Body of pancreas (tissue), 4 donors: Measurements from ENCODE around the gene ERO1A. TPM values are rescaled to one million over a fixed set of nuclear protein-coding genes. Genes with fewer than 3 reads are reported as not detected.
A peak's percentile ranks its signal among the peaks of the same experiment; 100 is the strongest.

Experiments
- ATAC-seq: fragments of 150-250 bp; one replicate; pipeline ENCODE4 v1.9.1; 2016
- DNase-seq, 4 donors: peaks; one replicate each; pipeline ENCODE4 v3.0.0-alpha.2; 2019
- H3K27ac ChIP-seq, 4 donors: fragments of 200-600 bp; sonication (generic); 1 replicate in 3 of 4; 2 replicates in 1 of 4; pipeline versions ENCODE4 v1.5.1 to v1.6.1; 2016 to 2019; ENCODE audit warnings: mild to moderate bottlenecking in 1 of 4, mixed read lengths in 1 of 4, moderate library complexity in 1 of 4
- H3K27me3 ChIP-seq, 2 donors: fragments of 200-600 bp; sonication (generic); one replicate each; pipeline ENCODE4 v1.6.0; 2016; ENCODE audit warnings: mild to moderate bottlenecking in 1 of 2
- H3K36me3 ChIP-seq, 2 donors: fragments of 200-600 bp; sonication (generic); replicated peaks in 1 of 2; 2 replicates each; pipeline ENCODE4 v1.5.1; 2016; ENCODE audit warnings: low read depth in 2 of 2; ENCODE audit not compliant: insufficient read depth in 1 of 2
- H3K4me1 ChIP-seq: fragments of 200-600 bp; sonication (generic); one replicate; pipeline ENCODE4 v1.6.0; 2016
- H3K4me3 ChIP-seq, 2 donors: fragments of 200-600 bp; sonication (generic); 1 replicate in 1 of 2; 2 replicates in 1 of 2; pipeline ENCODE4 v1.5.1; 2016 to 2019
- H3K9me3 ChIP-seq, 3 donors: fragments of 200-600 bp; sonication (generic); 1 replicate in 2 of 3; 2 replicates in 1 of 3; pipeline ENCODE4 v1.5.1; 2016
- POLR2A ChIP-seq, 3 donors: fragments of 450-650 bp; IDR thresholded peaks; one replicate each; pipeline ENCODE4 v1.6.1; 2016; ENCODE audit warnings: antibody characterized with exemption in 3 of 3, mild to moderate bottlenecking in 2 of 3
- WGBS, 2 donors: methylation state at CpG; one replicate each; pipeline ENCODE4 v1.1.5; 2017; 5-methylcytosine and 5-hydroxymethylcytosine counted together
- intact Hi-C: fragments of 100-400 bp; cut with DNase I; formaldehyde crosslinking; loops from one replicate; pipeline ENCODE4 v1.15.1; 2023
- total RNA-seq, 2 donors: library from RNA; depleted of rRNA; stranded (reverse); fragments of >200 nt; gene quantifications; one replicate each; pipeline ENCODE4 v1.1.0, GENCODE V29; 2016
- TF ChIP-seq, protein P1 (sequence below), 7 experiments: fragments of 450-650 bp in 4 of 7; fragments of 200-600 bp in 3 of 7; sonication (generic) in 3 of 7; IDR thresholded peaks; one replicate each; pipeline ENCODE4 v1.5.1; 2016 to 2019; ENCODE audit warnings: antibody characterized with exemption in 7 of 7

ERO1A gene
- total RNA-seq, 2 donors from 2014 or later: 30.9 to 42.5 TPM

DNA sequence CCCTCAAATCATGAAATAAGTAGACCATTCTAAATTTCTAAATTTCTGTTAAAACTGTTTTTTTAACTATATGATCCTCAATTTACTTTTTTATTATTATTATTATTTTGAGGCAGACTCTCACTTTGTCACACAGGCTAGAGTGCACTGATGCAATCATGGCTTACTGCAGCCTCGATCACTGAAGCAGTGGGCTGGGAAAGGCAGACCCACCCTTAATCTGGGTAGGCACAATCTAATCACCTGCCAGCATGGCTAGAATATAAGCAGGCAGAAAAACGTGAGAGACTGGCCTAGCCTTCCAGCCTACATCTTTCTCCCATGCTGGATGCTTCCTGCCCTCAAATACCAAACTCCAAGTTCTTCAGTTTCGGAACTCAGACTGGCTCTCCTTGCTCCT is 2.3 kb downstream of the ERO1A start:
- 65 to 71% methylated on average over 3 of the region's 3 CpGs for whole genome bisulfite sequencing, 2 donors
- Histone ChIP-seq H3K27ac (peak overlapping the region in 1 of 4 donors; percentile 97), H3K4me1 (peaks cover 58% of the 10 kb centered on the region), H3K9me3 (no peaks in the 10 kb centered on the region), H3K36me3 (no peaks in the 10 kb centered on the region), H3K4me3 (no peak overlapping the region), H3K27me3 (no peaks in the 10 kb centered on the region)
- DNase-seq (no peak), ATAC-seq (no peak)
- intact Hi-C loops: no loop called here
- TF ChIP-seq, protein P1, sequence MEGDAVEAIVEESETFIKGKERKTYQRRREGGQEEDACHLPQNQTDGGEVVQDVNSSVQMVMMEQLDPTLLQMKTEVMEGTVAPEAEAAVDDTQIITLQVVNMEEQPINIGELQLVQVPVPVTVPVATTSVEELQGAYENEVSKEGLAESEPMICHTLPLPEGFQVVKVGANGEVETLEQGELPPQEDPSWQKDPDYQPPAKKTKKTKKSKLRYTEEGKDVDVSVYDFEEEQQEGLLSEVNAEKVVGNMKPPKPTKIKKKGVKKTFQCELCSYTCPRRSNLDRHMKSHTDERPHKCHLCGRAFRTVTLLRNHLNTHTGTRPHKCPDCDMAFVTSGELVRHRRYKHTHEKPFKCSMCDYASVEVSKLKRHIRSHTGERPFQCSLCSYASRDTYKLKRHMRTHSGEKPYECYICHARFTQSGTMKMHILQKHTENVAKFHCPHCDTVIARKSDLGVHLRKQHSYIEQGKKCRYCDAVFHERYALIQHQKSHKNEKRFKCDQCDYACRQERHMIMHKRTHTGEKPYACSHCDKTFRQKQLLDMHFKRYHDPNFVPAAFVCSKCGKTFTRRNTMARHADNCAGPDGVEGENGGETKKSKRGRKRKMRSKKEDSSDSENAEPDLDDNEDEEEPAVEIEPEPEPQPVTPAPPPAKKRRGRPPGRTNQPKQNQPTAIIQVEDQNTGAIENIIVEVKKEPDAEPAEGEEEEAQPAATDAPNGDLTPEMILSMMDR (IDR thresholded peaks at IDR 0.05): no peak
- TF ChIP-seq POLR2A (IDR thresholded peaks at IDR 0.05): no peak

- Histone ChIP-seq H3K36me3 (no peaks in the 10 kb centered on the region), H3K27me3 (no peaks in the 10 kb centered on the region), H3K4me1 (peaks cover 64% of the 10 kb centered on the region), H3K9me3 (no peaks in the 10 kb centered on the region), H3K4me3 (no peak overlapping the region), H3K27ac (peak overlapping the region in 1 of 4 donors; percentile 69)
- TF ChIP-seq, protein P1 (IDR thresholded peaks at IDR 0.05): no peak
- no peak for TF ChIP-seq POLR2A (IDR thresholded peaks at IDR 0.05)
- intact Hi-C loops: no loop called here
- 56 to 58% methylated on average over 5 of the region's 5 CpGs for WGBS, 2 donors
- DNase-seq (no peak), ATAC-seq (no peak)
Observed at GRCh38 chr14:52692248-52692962, 3.0 kb downstream of the ERO1A start.

- Histone ChIP-seq H3K27ac (peak overlapping the region in 3 of 4 donors; percentile 19 to 69 (median 27)), H3K27me3 (no peaks in the 10 kb centered on the region), H3K4me3 (no peak overlapping the region), H3K36me3 (no peaks in the 10 kb centered on the region), H3K9me3 (no peaks in the 10 kb centered on the region), H3K4me1 (peaks cover 67% of the 10 kb centered on the region)
- DNase-seq: no peak
- no peak for ATAC-seq
- intact Hi-C loops: no loop called here
- 59 to 61% methylated on average over 7 of the region's 7 CpGs for WGBS, 2 donors
- no peak for TF ChIP-seq POLR2A (IDR thresholded peaks at IDR 0.05)
- TF ChIP-seq, protein P1 (IDR thresholded peaks at IDR 0.05): no peak
Observed at GRCh38 chr14:52690983-52691760, 4.2 kb downstream of the ERO1A start.

GRCh38 chr14:52686176-52686575 is 9.2 kb downstream of the ERO1A start:
- 75 to 86% methylated on average over 1 of the region's 1 CpG for WGBS, 2 donors
- intact Hi-C loops: no loop called here
- Histone ChIP-seq H3K4me1 (peaks cover 47% of the 10 kb centered on the region), H3K36me3 (peaks cover 0 to 7% of the 10 kb centered on the region in 2 donors), H3K27ac (no peak overlapping the region), H3K27me3 (no peaks in the 10 kb centered on the region), H3K4me3 (no peak overlapping the region), H3K9me3 (no peaks in the 10 kb centered on the region)
- no peak for DNase-seq
- no peak for ATAC-seq
- TF ChIP-seq POLR2A (IDR thresholded peaks at IDR 0.05): no peak
- TF ChIP-seq, protein P1 (IDR thresholded peaks at IDR 0.05): no peak
